IPS DF 19.7 (cell line): ENCODE data around the gene USP47.

Experiments
- DNase-seq: peaks from one replicate; pipeline ENCODE4 v3.0.0-alpha.2; 2013; ENCODE audit warnings: low read depth, low spot score

USP47 gene

DNA sequence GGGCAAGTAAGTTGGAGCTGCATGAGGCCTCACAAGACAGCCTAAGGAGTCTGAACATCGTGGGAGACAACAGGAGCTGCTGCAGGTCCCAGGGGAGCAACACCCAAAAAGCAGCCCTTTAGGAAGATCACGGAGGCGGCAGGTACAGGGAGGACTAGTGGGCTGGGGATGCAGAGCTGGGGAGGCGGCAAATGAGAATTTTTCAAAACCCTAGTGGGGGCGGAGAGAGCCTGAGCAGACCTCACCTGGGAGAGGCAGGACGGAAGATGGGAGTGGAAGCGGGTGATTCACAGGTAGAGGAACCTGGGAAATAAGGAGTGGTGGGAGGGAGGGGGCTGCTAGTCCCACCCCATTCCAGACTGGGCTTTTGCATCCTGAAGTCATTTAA is 124.6 kb downstream of the USP47 start:
- DNase-seq = no peak

- peak; percentile 38 for DNase-seq
Observed at GRCh38 chr11:11966826-11967668, 125.3 kb downstream of the USP47 start.

DNA sequence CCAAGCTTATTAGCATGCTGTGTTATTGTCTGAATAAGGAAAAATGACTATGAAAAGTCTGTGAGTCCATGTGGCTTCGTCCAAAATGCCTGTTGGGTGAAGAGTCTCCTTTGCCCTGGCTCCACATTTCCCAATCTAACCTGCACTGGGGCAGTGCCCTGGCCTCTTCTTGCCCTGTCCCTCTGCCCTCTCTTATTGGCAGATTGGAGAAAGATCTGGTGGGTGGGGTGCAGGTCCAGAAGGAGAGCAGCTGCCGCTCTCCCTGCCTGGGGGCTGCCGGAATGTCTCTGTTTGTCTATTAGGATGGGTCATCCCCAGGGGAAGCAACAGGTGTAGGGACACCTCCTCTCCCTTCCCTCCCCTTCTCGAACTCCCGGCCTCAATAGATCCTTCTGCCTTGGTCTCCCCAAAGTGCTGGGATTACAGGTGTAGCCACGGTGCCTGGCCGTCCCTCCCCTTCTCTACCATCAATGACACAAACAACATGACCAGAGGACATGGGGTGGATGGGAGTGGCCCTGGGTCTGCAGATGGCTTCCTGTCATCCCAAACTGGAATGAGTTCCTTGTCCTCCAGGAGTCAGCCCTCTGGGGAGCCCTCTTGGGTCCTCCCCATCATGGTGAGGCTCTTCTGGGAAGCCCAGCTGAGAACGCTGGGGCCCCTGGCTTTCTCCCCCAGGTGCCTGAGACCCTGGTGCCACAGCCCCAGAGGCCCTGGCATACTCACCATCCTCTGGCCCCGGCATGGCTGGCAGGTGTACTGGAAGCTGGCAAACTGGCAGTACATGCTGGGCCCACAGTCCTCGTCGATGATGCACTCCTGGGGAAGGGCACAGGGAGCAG is 126.1 kb downstream of the USP47 start:
- no peak for DNase-seq

GRCh38 chr11:11968511-11969280 is 126.9 kb downstream of the USP47 start:
- no peak for DNase-seq

DNA sequence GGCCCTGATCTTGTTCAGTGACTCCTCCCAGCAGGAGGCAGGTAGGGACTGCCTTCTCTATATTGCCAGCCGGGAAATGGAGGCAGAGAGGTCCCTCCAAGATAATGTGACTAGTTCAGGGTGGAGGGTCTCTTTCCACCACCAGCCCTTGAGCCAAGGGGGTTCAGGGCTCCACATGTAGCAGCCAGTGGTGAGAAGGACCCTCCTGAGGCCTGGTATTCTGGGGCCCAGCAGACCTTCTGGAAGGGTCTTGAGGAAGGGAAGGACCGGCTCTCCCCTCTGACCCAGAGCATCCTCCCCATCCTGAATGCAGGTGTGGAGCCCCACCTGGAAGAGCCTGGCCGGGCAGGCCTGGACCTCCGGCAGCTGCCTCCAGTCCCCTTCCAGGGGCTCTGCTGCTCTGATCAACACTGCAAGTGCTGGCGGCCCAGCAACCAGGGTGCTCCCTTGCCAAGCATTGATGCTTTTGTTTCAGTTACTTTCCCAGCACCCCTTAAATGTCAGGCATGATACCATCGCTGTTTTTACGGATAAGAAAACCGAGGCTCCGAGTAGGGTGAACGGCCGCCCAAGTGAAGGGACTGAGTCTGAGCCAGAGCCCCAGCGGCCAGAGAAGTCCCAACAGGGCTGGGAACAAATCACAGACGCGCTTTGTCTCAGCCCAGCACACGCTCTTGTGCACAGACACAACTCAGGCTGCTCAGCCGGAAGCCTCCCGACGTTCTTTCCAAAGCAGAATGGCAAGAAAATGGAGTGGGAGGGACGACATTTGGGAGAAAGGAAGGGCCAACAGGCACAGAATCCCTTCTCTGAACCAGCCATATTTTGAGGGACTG is 127.8 kb downstream of the USP47 start:
- no peak for DNase-seq

- no peak for DNase-seq
Observed at GRCh38 chr11:11970556-11970955, 128.8 kb downstream of the USP47 start.

DNA sequence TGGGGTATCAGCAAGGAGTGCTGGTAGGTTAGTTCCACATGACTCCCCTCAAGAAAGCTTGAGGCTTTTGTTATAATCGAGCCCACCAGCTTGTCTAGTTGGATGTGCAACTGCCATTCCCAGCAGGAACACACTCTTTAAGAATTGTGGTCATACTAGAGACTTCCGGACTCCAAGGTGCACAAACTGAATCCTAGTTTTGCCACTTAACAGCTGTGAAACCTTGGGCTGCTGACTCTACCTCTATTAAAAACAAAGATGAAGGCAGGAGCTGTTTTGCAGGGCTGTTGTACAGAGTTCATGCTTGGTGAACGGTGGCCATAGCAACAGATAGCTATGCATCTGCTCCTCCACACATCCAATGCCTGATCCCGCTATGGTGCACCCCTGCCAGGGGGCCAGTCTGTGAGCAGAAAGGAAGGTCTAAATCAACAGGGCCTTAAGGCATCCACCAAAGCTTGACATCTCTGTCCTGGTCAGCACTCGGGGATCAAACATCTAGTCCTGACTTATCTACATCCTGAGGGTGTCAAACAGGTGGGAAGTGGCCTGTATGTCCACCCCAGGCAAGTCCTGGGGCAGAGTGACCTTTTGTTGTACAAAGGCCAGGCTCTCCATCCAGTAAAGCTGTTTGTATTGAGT is 130.3 kb downstream of the USP47 start:
- no peak for DNase-seq

DNA sequence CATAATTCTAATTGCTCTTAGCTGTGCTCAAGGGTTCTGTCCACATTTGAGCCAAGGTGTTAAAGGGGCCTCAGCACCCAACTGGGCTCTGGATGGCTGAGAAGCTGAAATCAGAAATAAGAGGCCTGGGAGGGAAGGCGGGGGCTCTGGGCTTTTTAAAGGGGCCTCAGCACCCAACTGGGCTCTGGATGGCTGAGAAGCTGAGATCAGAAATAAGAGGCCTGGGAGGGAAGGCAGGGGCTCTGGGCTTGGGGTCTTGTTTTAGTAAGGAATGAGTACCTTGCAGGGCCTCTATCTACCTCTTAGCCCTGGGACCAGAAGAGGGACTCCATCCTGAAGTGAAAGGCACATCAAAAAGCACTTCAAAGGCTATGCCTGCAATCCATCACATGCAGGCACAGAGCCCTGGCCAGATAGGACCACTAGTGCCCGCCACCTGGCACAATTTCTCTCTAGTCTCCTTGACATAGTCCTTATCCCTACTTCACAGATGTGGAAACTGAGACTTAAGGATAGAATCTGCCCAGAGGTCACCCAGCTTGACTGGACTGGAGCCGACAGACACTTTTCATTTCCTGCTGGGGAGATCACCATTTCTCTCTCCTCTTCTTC is 131.1 kb downstream of the USP47 start:
- DNase-seq = no peak

DNA sequence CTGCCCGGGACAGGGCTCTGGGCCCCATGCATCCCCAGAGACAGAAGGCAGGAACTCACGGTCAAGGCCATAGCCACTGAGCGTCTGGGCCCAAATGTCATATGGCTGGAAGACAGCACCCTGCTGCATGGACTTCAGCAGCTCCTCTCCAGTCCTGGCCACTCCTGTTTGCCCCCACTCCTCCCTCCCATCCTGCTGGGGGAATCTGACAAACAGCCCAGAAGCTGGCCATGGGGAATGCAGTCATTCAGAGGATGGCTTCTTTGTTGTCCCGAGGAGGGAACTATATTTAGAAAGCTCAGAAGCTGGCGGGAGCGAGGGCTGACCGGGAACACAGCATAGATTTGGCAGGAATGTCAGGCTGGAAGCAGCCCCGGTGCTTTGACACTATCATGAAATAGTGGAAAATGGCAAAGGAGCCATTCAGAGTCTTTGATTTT is 131.6 kb downstream of the USP47 start:
- DNase-seq = no peak

- DNase-seq = no peak
Observed at GRCh38 chr11:11973866-11974265, 132.1 kb downstream of the USP47 start.

- DNase-seq = no peak
Observed at GRCh38 chr11:11975201-11976092, 133.7 kb downstream of the USP47 start.

GRCh38 chr11:11976481-11977127 is 134.8 kb downstream of the USP47 start:
- no peak for DNase-seq

DNA sequence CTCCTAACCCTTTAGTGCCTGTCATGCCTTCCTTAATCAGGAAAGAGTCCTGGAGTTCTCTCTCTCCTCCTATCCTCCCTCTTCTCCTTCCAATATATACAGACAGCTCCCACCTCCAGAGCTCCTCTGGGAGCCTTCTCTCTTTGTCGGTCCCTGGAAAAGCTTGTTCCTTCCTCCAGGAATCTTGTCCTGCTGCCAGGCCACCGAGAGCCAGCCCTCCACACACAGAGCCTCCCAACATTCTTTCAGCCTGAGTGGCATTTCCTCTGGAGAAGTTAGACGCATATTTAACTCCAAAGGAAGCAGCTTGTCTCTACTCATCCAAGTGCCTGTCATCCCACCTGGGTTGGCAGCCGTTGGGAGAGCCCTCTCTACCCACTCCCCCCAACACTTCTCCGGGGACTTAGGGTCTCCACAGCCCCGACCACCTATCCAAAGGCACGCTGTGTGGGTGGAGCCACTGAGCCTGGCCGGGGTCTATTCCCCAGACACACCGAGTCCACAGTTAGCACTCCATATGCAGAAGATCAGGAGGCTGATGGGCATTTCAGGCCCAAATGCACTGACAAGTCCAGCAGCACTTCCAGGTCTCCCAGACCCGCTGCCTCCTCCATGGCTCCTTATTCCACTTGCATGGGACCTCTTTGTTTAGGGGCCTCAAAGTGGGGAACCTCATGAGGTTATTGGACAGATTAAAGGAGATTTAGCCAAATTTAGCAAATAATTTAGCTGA is 135.6 kb downstream of the USP47 start:
- no peak for DNase-seq

DNA sequence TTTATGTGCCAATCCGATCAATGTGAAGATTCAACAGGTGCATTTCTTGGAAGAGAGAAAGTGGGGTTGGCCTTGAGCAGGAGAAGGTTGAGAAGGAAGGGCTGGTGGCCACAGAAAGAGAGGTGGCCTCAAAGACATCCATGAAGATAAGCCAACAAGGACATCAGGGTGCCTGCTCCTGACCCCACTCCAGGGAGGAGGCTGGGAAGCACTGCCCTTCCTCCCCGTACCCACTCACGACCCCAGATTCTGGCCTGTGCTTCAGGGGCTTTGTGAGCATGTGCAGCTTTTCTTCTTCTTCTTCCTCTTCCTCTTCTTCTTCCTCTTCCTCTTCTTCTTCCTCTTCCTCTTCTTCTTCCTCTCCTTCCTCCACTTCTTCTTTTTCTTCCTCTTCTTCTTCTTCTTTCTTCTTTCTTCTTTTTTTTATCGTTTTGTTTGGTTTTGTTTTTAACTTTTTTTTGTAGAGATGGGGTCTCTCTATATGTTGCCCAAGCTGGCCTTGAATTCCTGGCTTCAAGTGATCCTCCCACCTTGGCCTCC is 136.4 kb downstream of the USP47 start:
- no peak for DNase-seq

DNA sequence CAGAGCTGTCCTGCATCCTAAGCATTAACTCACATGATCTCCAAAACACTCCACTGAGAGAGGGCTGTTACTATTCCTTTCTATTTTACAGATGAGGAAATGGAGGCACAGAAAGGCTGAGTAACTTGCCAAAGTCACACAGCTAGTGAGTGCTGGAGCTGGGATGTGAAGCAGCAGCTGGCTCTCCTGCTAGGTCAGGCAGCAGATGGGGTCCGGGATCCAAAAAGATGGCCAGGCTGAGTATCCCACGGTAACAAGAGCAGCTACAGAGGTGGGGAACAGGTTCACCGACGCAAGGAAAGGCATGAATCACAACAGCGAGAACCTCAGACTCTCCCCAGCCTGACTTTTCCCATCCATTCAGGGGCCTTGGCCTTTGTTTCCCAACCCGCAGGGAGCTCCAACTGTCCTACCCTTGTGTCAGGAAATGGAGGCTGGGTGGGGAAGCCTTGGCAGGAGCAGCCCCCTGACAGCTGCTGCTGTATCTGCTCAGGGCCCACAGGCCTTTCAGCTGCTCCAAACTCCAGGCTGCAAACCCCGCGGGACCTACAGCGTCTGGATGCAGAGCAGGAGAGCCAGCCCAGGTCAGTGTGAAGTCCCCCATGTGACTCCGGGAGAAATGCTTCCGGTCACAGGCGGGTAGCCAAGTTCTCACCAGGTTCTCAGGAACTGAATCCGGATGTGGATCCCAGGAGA is 137.2 kb downstream of the USP47 start:
- no peak for DNase-seq

- no peak for DNase-seq
Observed at GRCh38 chr11:11979488-11980117, 137.8 kb downstream of the USP47 start.

- no peak for DNase-seq
Observed at GRCh38 chr11:11980200-11980599, 138.4 kb downstream of the USP47 start.
